IPS-11a (cell line): ENCODE measurements around the gene PPP2R2B.

Experiments used
- H3K4me3 ChIP-seq: one replicate; pipeline ENCODE4 v1.5.1; 2013; ENCODE audit warnings: low read depth, low read length, control low read depth

Gene PPP2R2B

DNA sequence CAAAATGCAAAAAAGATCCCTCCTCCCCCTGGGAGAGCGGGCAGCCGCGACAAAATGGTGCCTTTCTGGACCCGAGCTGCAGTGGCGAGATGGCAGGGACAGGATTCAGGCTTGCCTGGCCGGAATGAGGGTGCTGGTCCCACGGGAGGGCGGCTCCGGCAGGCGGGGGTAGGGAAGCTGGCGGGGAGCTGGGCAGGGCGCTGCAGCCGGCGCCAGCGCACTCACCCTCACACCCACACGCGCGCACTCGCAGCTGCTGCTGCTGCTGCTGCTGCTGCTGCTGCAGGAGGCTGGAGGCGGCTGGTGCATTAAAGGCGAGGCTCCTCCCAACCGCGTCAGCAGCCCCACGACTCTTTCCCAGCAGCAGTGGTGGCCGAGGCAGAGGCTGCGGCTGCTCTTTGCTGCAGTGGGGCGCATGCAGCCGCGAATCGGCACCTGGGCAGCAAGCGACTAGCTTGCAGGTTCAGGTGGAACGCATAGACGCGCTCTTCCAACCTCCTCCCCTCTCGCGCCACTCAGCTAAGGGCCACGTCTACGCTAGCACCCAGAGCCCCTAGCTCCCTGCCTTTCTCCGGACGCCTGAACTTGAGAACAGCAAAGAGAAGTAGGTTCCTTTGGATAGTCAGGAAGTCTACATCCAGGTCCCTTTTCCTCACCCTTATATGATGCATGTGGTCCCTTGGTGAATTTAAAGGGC is at the start of gene PPP2R2B:
Gene PPP2R2B (minus strand): TSS at position 282 of the 697 bp plus-strand sequence.
- H3K4me3 ChIP-seq: peak within 1 kb of the TSS; percentile 81

DNA sequence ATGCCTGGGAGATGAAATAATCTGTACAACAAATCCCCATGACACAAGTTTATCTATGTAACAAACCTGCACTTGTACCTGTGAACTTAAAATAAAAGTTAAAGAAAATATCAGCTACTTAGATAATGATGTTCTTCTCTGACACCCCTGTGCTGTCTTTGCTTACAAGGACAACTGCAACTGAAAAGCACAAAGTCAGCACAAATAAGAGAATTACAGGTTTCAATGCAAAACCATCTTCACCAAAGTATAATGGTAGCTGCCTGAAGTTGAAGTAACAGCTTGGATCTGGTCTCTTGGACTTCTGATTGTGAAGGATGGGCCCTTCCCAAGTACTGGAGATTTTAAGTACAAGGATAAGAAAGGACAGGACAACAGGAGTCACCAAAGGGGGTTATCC is 45.6 kb upstream of the PPP2R2B start:
- no peak overlapping the region for H3K4me3 ChIP-seq

GRCh38 chr5:146921225-146921624 is 42.7 kb upstream of the PPP2R2B start:
- H3K4me3 ChIP-seq: no peak overlapping the region

- H3K4me3 ChIP-seq: no peak overlapping the region
Observed at GRCh38 chr5:146920351-146920881, 41.9 kb upstream of the PPP2R2B start.

- H3K4me3 ChIP-seq: no peak overlapping the region
Observed at GRCh38 chr5:146919304-146919703, 40.7 kb upstream of the PPP2R2B start.

- no peak overlapping the region for H3K4me3 ChIP-seq
Observed at GRCh38 chr5:146917931-146918330, 39.4 kb upstream of the PPP2R2B start.

- no peak overlapping the region for H3K4me3 ChIP-seq
Observed at GRCh38 chr5:146912874-146913273, 34.3 kb upstream of the PPP2R2B start.

DNA sequence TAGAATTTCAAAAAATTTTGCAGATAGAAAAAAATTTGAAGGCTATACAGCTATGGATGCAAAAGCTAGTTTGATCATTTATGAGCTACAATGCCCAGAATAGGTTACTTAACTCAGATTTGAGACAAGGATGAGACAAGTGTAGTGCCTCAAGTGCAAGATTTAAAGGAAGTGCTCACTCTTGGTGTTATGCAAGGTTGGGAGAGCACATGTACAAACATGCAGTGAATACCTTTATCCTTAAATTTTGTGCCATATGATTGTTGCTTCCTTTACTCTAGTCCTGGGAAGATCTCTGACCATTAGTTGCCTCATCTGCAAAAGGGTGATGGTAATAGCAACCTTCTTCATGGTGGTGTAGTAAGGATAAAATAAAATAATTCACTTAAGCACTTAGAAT is 31.7 kb upstream of the PPP2R2B start:
- H3K4me3 ChIP-seq: no peak overlapping the region

- H3K4me3 ChIP-seq: no peak overlapping the region
Observed at GRCh38 chr5:146909255-146910068, 30.9 kb upstream of the PPP2R2B start.

DNA sequence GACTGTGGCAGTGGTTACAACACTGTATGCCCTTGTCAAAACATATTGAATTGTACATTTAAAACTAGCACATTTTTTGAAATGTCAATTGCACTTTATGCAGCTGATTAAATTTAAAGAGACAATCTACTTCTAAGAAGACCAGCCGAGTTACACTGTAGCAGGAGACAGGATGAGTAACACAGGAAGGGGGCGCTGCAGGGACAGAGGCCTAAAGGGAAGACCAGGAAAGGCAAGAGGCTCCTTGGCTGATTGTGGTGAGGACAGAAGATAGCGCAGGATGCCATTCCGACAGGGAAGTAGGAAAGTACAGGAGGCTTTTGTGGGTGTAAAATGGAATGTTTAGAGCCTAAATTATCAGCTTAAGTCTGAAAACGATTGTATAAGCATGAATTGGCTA is 28.2 kb upstream of the PPP2R2B start:
- no peak overlapping the region for H3K4me3 ChIP-seq

GRCh38 chr5:146904890-146905289 is 26.3 kb upstream of the PPP2R2B start:
- no peak overlapping the region for H3K4me3 ChIP-seq

DNA sequence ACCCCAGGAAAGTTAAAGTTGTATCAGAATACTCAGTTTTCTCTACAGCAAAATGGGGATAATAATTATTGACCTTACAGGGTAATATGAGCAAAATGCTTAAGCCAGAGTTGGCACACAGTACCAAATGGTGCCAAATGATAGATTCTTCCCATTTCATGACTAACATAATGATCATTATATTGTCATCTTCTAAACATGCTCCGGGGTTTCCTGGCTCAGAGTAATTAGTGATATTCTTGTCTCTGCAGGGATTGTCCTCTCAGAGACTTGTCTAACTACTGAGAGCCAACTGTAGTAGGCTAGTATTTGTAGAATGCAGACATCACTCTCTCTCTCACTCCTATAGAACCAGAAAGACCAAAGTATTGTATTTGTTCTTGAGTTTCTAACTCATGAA is 25.2 kb upstream of the PPP2R2B start:
- H3K4me3 ChIP-seq: no peak overlapping the region

GRCh38 chr5:146902471-146902870 is 23.9 kb upstream of the PPP2R2B start:
- no peak overlapping the region for H3K4me3 ChIP-seq

DNA sequence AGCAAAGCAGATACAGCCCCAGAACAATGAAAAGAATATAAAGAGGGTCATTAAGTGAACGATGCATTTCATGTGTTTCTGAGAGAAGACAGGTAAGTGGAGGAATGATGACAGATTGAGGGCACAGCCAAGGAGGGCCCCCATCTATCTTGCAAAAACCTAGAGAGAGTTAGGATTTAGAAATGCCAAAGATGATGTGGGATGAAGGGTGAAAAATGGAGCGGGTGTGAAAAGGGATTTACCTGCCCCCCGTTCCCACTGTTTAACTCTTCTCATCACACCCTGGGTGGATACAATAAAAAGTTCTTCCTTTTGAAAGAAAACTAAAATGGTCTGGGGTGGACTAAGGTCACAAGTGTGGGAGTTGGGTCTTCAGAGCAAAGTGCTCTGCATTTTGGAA is 18.5 kb upstream of the PPP2R2B start:
- H3K4me3 ChIP-seq: no peak overlapping the region

DNA sequence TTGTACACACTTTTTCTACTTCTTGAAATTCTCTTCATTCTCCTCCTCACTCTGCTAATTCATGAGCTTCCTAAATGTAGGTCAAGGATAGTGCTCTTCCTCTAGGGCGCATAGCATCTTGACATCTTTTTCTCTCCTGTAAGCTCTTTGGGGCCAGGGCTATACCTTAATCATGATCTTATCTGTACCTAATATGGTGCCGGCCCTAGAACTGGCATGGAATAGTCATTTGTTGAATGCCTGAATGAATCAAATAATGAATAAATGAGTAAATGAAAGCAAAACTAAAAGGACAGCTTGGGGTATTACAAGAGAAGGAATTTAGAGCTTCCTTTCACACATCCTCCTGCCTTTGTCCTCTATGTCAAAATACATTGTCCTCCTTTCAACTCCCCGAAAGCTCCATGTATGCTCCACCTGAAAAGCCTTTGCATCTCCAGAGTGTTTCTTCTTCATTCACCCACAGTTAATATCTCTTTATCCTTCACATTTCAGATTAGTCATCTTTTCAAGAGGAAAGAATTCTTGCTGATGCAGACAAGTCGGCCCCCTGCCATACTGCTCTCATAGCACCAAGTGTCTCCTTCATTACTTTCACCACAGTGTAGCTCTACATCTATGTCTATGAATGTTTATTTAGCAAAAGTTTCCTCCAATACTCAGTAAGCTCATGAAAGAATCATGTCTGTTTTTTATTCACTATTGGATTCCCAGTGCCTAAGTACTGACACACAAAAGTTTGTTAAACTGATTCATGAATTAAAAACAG is 16.4 kb upstream of the PPP2R2B start:
- H3K4me3 ChIP-seq: no peak overlapping the region

DNA sequence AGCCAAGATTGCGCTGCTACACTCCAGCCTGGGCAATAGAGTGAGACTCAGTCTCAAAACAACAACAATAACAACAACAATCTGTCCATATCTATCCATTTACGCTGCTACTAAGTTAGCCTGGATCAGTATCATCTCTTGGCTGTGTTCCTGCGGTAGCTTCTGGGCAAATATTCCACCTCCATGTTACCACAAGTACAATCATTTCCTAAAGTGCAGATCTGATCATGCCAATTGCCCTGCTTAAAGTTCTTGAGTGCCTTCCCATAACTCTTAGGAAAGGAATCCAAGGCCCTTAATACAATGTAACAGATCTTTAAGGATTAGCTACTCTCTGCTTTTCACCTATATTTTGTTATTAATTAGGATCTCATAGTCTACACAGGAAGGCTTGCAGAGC is 15.4 kb upstream of the PPP2R2B start:
- H3K4me3 ChIP-seq: no peak overlapping the region

GRCh38 chr5:146892231-146892630 is 13.7 kb upstream of the PPP2R2B start:
- H3K4me3 ChIP-seq: no peak overlapping the region

DNA sequence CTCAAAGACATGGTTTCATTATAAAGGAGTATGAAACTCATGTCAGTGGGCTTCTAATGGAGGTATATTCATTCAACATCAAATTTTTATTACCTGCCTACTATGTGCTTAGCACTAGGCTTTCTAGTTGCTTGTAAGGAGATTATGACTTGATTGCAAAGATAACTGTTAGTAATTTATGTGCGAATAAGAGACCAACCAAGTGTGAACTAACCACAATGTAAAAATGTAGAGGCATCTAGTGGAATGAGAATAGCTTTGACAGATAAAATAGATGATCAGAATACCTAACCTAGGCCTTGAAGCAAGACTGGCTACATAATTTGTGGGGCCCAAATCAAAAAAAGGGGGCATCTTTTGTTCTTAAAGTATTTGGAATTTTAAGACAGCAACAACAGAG is 13.0 kb upstream of the PPP2R2B start:
- H3K4me3 ChIP-seq: no peak overlapping the region

GRCh38 chr5:146890731-146891440 is 12.3 kb upstream of the PPP2R2B start:
- H3K4me3 ChIP-seq: no peak overlapping the region

DNA sequence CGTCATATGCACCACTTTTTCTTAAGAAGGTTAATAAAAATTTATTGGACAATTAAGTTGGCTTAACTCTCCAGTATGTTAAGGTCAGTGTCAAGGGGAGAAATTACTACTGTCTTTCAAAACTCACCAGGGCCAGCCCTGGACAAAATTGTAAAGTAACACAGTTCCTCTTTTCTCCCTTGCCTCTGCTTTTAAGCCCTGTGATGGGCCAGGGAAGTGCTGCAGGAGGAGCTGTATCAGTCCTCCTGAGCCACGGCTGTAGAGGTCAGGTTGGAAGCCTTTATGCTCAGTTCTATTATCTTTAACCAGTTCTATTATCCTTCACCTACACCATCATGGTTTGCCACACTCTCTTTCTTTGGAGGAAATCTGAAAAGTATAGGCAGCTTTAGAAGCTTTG is 11.5 kb upstream of the PPP2R2B start:
- no peak overlapping the region for H3K4me3 ChIP-seq

- no peak overlapping the region for H3K4me3 ChIP-seq
Observed at GRCh38 chr5:146889169-146889568, 10.6 kb upstream of the PPP2R2B start.
